Panc1 (cell line): ENCODE measurements around the gene EDN3. TPM values are rescaled to one million over a fixed set of nuclear protein-coding genes. Genes with fewer than 3 reads are reported as not detected.

Experiments
- ATAC-seq: fragments of 200-7000 bp; cut with Tn5 transposase; 2 replicates; pipeline ENCODE4 v1.9.1; 2020; ENCODE audit warnings: mild to moderate bottlenecking, moderate library complexity
- BruUV-seq: library from RNA; stranded (reverse); fragments of 400-500 nt; replicated peaks from 2 replicates; lab custom pipeline; 2021; lab: Mats Ljungman, UMichigan
- CTCF ChIA-PET: fragments of 300-600 bp; sonication (Branson Sonifier 250); formaldehyde crosslinking; loops from one replicate; lab custom pipeline; 2022; ENCODE audit warnings: antibody characterized with exemption; lab: Charles Lee
- POLR2A ChIA-PET: fragments of 300-600 bp; sonication (Branson Sonifier 250); formaldehyde crosslinking; loops from one replicate; lab custom pipeline; 2022; ENCODE audit warnings: antibody characterized with exemption; lab: Charles Lee
- DNase-seq: peaks from one replicate; pipeline ENCODE4 v3.0.0-alpha.2; 2010; ENCODE audit warnings: low read depth, low spot score
- H3K27ac ChIP-seq: 2 replicates; pipeline ENCODE4 v1.5.1; 2011; ENCODE audit warnings: mild to moderate bottlenecking, low read length, inconsistent platforms
- H3K27me3 ChIP-seq: fragments of 200-500 bp; sonication (Bioruptor generic); 2 replicates; pipeline ENCODE4 v1.6.0; 2014; ENCODE audit warnings: low read length, inconsistent platforms; ENCODE audit not compliant: control insufficient read depth, insufficient read depth
- H3K36me3 ChIP-seq: fragments of 200-500 bp; sonication (Bioruptor generic); 2 replicates; pipeline ENCODE4 v1.5.1; 2014; ENCODE audit warnings: inconsistent platforms, mild to moderate bottlenecking, low read length, moderate library complexity; ENCODE audit not compliant: control insufficient read depth, insufficient read depth
- H3K4me1 ChIP-seq: 2 replicates; pipeline ENCODE4 v1.5.1; 2011; ENCODE audit warnings: inconsistent platforms, mild to moderate bottlenecking, low read length, moderate library complexity; ENCODE audit not compliant: control insufficient read depth, insufficient read depth
- H3K4me3 ChIP-seq, 2 experiments: 2 replicates each; pipeline ENCODE4 v1.5.1; 2011 to 2012; ENCODE audit warnings: low read depth in 2 of 2, low read length in 2 of 2, mild to moderate bottlenecking in 2 of 2, inconsistent platforms in 1 of 2, moderate library complexity in 1 of 2
- H3K9me3 ChIP-seq: fragments of 200-500 bp; sonication (Bioruptor generic); 2 replicates; pipeline ENCODE4 v1.5.1; 2014; ENCODE audit warnings: low read depth, mild to moderate bottlenecking, inconsistent platforms, low read length, moderate library complexity; ENCODE audit not compliant: control insufficient read depth, insufficient read depth
- CTCF ChIP-seq: fragments of 450-650 bp; IDR thresholded peaks from 2 replicates; pipeline ENCODE4 v1.5.1; 2017; ENCODE audit warnings: mild to moderate bottlenecking
- POLR2AphosphoS5 ChIP-seq: IDR thresholded peaks from 2 replicates; pipeline ENCODE4 v1.6.1; 2012; ENCODE audit warnings: mild to moderate bottlenecking, low read depth, low read length, moderate library complexity
- REST ChIP-seq, 2 experiments: IDR thresholded peaks; 2 replicates each; pipeline ENCODE4 v1.6.1; 2011 to 2012; ENCODE audit warnings: low read depth in 2 of 2, control low read depth in 1 of 2, low read length in 1 of 2, mild to moderate bottlenecking in 1 of 2, moderate library complexity in 1 of 2; ENCODE audit not compliant: insufficient read depth in 1 of 2
- SIN3A ChIP-seq: IDR thresholded peaks from 2 replicates; pipeline ENCODE4 v1.6.1; 2012; ENCODE audit warnings: low read depth, mild to moderate bottlenecking, low read length, moderate library complexity, borderline replicate concordance; ENCODE audit not compliant: insufficient read depth
- TCF7L2 ChIP-seq: IDR thresholded peaks from 2 replicates; pipeline ENCODE4 v1.6.1; 2011; ENCODE audit warnings: mild to moderate bottlenecking, low read depth, low read length, inconsistent platforms
- in situ Hi-C: cut with HindIII; loops from 2 replicates; pipeline ENCODE4 v1.10.0; 2016; ENCODE audit warnings: low sequenced_read_pairs, low pct_unique_long_range_greater_than_20kb
- intact Hi-C: fragments of 100-400 bp; cut with micrococcal nuclease; formaldehyde crosslinking; loops from one replicate; pipeline ENCODE4 v1.10.0; 2022; ENCODE audit not compliant: unreplicated experiment
- total RNA-seq: library from RNA; stranded (reverse); gene quantifications from one replicate; pipeline ENCODE4 v1.2.1, GENCODE V29; 2021; ENCODE audit not compliant: unreplicated experiment

Gene EDN3
- total RNA-seq, 1 experiment from 2014 or later = not detected

- CTCF ChIA-PET = no interaction called here
- no peak for TF ChIP-seq CTCF
- no peak for TF ChIP-seq TCF7L2
- TF ChIP-seq REST (IDR thresholded peaks at IDR 0.05; ENCODE audit: insufficient read depth in 1 of 2, low read depth in 2 of 2, low read length in 1 of 2) = no peak
- TF ChIP-seq SIN3A = no peak
- TF ChIP-seq POLR2AphosphoS5 = no peak
- no peak overlapping the region for H3K4me3 ChIP-seq
- ATAC-seq (no peak), DNase-seq (peak; percentile 33)
- no peaks in the 10 kb centered on the region for H3K27me3 ChIP-seq
- H3K4me1 ChIP-seq = peaks cover 3% of the 10 kb centered on the region; the same call in 1 of the 2 replicates
- intact Hi-C loops (no loop called here), in situ Hi-C loops (no loop called here)
- no peaks in the 10 kb centered on the region for H3K9me3 ChIP-seq
- no TSS peak for BruUV-seq
- POLR2A ChIA-PET = no interaction called here
- H3K27ac ChIP-seq = no peak overlapping the region
- H3K36me3 ChIP-seq = no peaks in the 10 kb centered on the region
Measured at GRCh38 chr20:59351157-59352040, 51.0 kb downstream of the EDN3 start.

- no TSS peak for BruUV-seq
- DNase-seq = no peak
- Histone ChIP-seq H3K4me3 (peak overlapping the region in 1 of 2 experiments; percentile 24; a peak in 1 of 4 replicates), H3K36me3 (no peaks in the 10 kb centered on the region), H3K27me3 (no peaks in the 10 kb centered on the region), H3K27ac (no peak overlapping the region), H3K9me3 (no peaks in the 10 kb centered on the region), H3K4me1 (peaks cover 3% of the 10 kb centered on the region; the same call in 1 of the 2 replicates)
- intact Hi-C loops = no loop called here
- in situ Hi-C loops = no loop called here
- ChIA-PET CTCF (no interaction called here), POLR2A (no interaction called here)
- TF ChIP-seq REST (IDR thresholded peaks at IDR 0.05; ENCODE audit: insufficient read depth in 1 of 2, low read depth in 2 of 2, low read length in 1 of 2) (no peak), SIN3A (no peak), POLR2AphosphoS5 (no peak), CTCF (no peak), TCF7L2 (no peak)
- ATAC-seq = no peak
Measured at GRCh38 chr20:59352541-59352940, 52.1 kb downstream of the EDN3 start.
